Body of pancreas (tissue), 4 donors: ENCODE data around the gene MPP1.

Experiments used
- CTCF ChIP-seq, 7 experiments: fragments of 450-650 bp in 4 of 7; fragments of 200-600 bp in 3 of 7; sonication (generic) in 3 of 7; IDR thresholded peaks; one replicate each; pipeline ENCODE4 v1.5.1; 2016 to 2019; ENCODE audit warnings: antibody characterized with exemption in 7 of 7
- POLR2A ChIP-seq, 3 donors: fragments of 450-650 bp; IDR thresholded peaks; one replicate each; pipeline ENCODE4 v1.6.1; 2016; ENCODE audit warnings: antibody characterized with exemption in 3 of 3, mild to moderate bottlenecking in 2 of 3

DNA sequence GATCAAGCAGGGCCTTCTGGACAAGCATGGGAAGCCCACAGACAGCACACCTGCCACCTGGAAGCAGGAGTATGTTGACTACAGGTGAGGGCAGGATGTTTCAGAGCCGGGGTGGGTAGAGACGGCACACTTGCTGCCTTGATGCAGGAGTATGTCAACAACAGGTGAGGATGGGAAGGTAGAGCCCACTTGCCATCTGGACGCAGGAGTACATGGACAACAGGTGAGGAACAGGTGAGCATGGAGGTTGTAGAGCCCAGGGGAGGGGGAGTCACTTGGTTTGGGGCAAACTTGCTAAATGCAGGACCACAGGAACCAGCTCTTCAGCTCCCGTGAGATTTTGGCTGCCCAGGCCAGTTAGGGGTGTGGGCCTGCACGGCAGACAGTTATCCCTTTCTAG, 30.7 kb downstream of the MPP1 start:
- TF ChIP-seq CTCF (IDR thresholded peaks at IDR 0.05) (no peak), POLR2A (IDR thresholded peaks at IDR 0.05) (no peak)
